C4-2B (cell line): ENCODE measurements around the gene JAG2.

Experiments used
- H3K27ac ChIP-seq: fragments of 450-650 bp; 2 replicates; pipeline ENCODE4 v1.5.1; 2017
- CTCF ChIP-seq: fragments of 450-650 bp; conservative IDR thresholded peaks from 2 replicates; pipeline ENCODE4 v1.5.1; 2017; ENCODE audit warnings: mild to moderate bottlenecking
- ZFX ChIP-seq: fragments of 450-650 bp; IDR thresholded peaks from 2 replicates; pipeline ENCODE4 v1.6.1; 2017

The JAG2 gene

GRCh38 chr14:105139831-105140239 is 28.7 kb downstream of the JAG2 start:
- H3K27ac ChIP-seq = no peak overlapping the region
- no peak for TF ChIP-seq ZFX
- no peak for TF ChIP-seq CTCF

- TF ChIP-seq ZFX (no peak), CTCF (no peak)
- no peak overlapping the region for H3K27ac ChIP-seq
These were observed 29.3 kb downstream of the JAG2 start for GRCh38 chr14:105139212-105139825.

- H3K27ac ChIP-seq = no peak overlapping the region
- TF ChIP-seq CTCF (no peak), ZFX (no peak)
These were observed 29.9 kb downstream of the JAG2 start for GRCh38 chr14:105138551-105139111.

- TF ChIP-seq CTCF = no peak
- TF ChIP-seq ZFX = no peak
- no peak overlapping the region for H3K27ac ChIP-seq
These were observed 30.5 kb downstream of the JAG2 start for GRCh38 chr14:105138021-105138541.

GRCh38 chr14:105137481-105138020 is 31.0 kb downstream of the JAG2 start:
- TF ChIP-seq ZFX = no peak
- no peak for TF ChIP-seq CTCF
- H3K27ac ChIP-seq = no peak overlapping the region

- no peak for TF ChIP-seq CTCF
- no peak for TF ChIP-seq ZFX
These were observed 31.9 kb downstream of the JAG2 start for GRCh38 chr14:105136401-105137322.

More at GRCh38 chr14:105136401-105137322, 31.9 kb downstream of the JAG2 start:
- H3K27ac ChIP-seq = no peak overlapping the region
